BJ (cell line): ENCODE results near the gene CHKA. TPM values are rescaled to one million over a fixed set of nuclear protein-coding genes. Genes with fewer than 3 reads are reported as not detected.

ENCODE experiments used
- CTCF ChIA-PET: fragments of 350-600 bp; formaldehyde crosslinking; extraction: SDS; loops from one replicate; lab custom pipeline; 2021; ENCODE audit warnings: antibody characterized with exemption, inconsistent platforms; lab: Yijun Ruan, JAX
- POLR2A ChIA-PET: fragments of 300-600 bp; sonication (Branson Sonifier 250); formaldehyde crosslinking; extraction: SDS; loops from one replicate; lab custom pipeline; 2021; ENCODE audit warnings: antibody characterized with exemption; lab: Charles Lee
- DNase-seq: peaks from one replicate; pipeline ENCODE4 v3.0.0-alpha.2; 2011; ENCODE audit warnings: low read depth
- H3K27me3 ChIP-seq: 2 replicates; pipeline ENCODE4 v1.6.0; 2011; ENCODE audit warnings: low read length; ENCODE audit not compliant: control insufficient read depth, insufficient read depth
- H3K36me3 ChIP-seq: 2 replicates; pipeline ENCODE4 v1.5.1; 2011; ENCODE audit warnings: low read length; ENCODE audit not compliant: control insufficient read depth, insufficient read depth
- H3K4me3 ChIP-seq: 2 replicates; pipeline ENCODE4 v1.5.1; 2011; ENCODE audit warnings: low read depth, mild to moderate bottlenecking, control low read depth, low read length
- CTCF ChIP-seq: IDR thresholded peaks from 2 replicates; pipeline ENCODE4 v1.5.1; 2011; ENCODE audit warnings: low read depth, mild to moderate bottlenecking, control low read depth, inconsistent platforms, low read length, moderate library complexity; ENCODE audit not compliant: insufficient read depth
- polyA plus RNA-seq: library from polyadenylated mRNA; depleted of rRNA; stranded (reverse); fragments of >200 nt; gene quantifications from 2 replicates; pipeline ENCODE4 v1.2.3, GENCODE V29; 2011

Gene CHKA
- polyA plus RNA-seq, 1 experiment: 5.9 TPM

DNA sequence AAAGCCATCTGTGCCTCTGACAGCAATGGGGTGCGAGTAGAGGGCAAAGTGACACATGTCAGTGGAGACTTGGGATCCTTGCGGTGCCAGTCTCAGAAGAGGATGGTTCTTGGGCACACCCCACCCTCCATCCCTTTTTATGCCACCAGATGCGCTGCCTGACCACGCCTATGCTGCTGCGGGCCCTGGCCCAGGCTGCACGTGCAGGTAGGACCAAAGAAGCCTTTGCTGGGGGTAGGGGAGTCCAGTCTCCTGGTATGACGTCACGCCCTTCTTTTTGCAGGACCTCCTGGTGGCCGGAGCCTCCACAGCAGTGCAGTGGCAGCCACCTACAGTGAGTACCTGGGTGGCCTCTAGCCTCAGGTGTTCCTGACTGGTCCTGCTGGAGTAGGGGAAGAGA, 89.2 kb downstream of the CHKA start:
- no peak for TF ChIP-seq CTCF
- Histone ChIP-seq H3K4me3 (no peak overlapping the region), H3K36me3 (peaks cover 16% of the 10 kb centered on the region), H3K27me3 (no peaks in the 10 kb centered on the region)
- ChIA-PET CTCF (no interaction called here), POLR2A (no interaction called here)
- DNase-seq: no peak

GRCh38 chr11:68031144-68031464, 90.1 kb downstream of the CHKA start:
- DNase-seq: no peak
- H3K36me3 ChIP-seq: peaks cover 16% of the 10 kb centered on the region
- POLR2A ChIA-PET: no interaction called here
- H3K27me3 ChIP-seq: no peaks in the 10 kb centered on the region
- H3K4me3 ChIP-seq: peak overlapping the region; percentile 94
- CTCF ChIA-PET: interaction anchor here (1.1 kb wide), 1 partner anchor 17 kb away, joined by 4 read pairs; no protein-coding TSS in a partner anchor
- TF ChIP-seq CTCF: no peak

- H3K36me3 ChIP-seq: peaks cover 20% of the 10 kb centered on the region
- ChIA-PET CTCF (interaction anchor here (0.5 to 2.2 kb wide), 3 partner anchors 9 to 16 kb away, joined by 3 to 5 read pairs (median 4); no protein-coding TSS in a partner anchor), POLR2A (no interaction called here)
- peak; percentile 98 for DNase-seq
- peak within 1 kb of the TSS; percentile 94 for H3K4me3 ChIP-seq
- no peak for TF ChIP-seq CTCF
- H3K27me3 ChIP-seq: no peaks in the 10 kb centered on the region
Measured at GRCh38 chr11:68030318-68031143, 90.7 kb downstream of the CHKA start, which contains the start of gene NDUFS8. Gene NDUFS8 (plus strand): TSS chr11:68030681. CDS start chr11:68032152, 1,471 bp downstream.

DNA sequence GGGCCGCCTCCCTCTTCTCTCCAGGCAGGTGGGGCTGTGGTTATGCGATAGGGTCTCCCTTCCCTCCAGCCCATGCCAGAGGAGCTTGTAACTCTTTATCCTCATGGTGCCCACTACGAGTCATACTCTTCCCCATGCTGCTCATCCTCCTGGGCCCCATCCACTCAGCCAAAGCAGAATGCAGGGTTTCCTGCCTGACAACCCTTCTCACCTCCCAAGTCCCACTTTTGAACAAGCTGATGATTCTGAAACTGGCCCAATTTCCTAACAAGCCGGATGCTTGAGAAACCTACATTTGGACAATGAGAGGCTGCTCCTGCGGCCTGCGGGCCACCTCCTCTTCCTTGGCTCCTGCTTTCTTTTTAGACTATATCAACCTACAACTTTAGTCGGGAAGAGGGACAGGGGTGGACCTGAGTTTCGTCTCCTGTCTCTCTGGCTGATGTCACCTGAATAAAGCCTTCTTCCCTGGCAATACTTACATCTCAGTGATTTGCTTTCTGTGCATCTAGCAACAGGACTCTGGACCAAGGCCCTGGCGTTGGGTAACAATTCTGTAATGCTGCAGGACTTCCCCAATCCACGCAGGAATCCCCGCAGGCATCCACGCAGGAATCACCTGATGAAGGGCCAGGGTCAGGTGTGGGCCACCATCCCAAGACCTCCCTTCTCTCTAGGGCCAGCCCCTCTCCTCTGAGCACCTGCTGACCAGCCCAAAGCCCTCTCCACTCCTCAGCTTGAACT, 92.2 kb downstream of the CHKA start:
- ChIA-PET CTCF (interaction anchor here (1.0 to 2.2 kb wide), 3 partner anchors 10 to 18 kb away, joined by 3 to 7 read pairs (median 5); no protein-coding TSS in a partner anchor), POLR2A (interaction anchor here (0.7 kb wide), 2 partner anchors 162 to 373 kb away, joined by 9 to 13 read pairs; no protein-coding TSS in a partner anchor)
- peaks cover 25% of the 10 kb centered on the region for H3K36me3 ChIP-seq

More for the DNA sequence above, 92.2 kb downstream of the CHKA start:
- no peak overlapping the region for H3K4me3 ChIP-seq
- no peak for DNase-seq
- no peaks in the 10 kb centered on the region for H3K27me3 ChIP-seq
- no peak for TF ChIP-seq CTCF
